ENCODE data around the gene SYTL2. TPM values are rescaled to one million over a fixed set of nuclear protein-coding genes. Genes with fewer than 3 reads are reported as not detected.
A peak's percentile ranks its signal among the peaks of the same experiment; 100 is the strongest.

Gene SYTL2
- total and polyA plus RNA-seq, 2 donors (not counting 1 experiment from before 2014, with no cell fraction given): 165 to 387 TPM

- Histone ChIP-seq H2AFZ (ENCODE audit: low read length) (no peak overlapping the region), H3K4me2 (ENCODE audit: extremely low read depth, insufficient read depth, low read length) (peak overlapping the region; percentile 85)
These were observed 1.1 kb downstream of the SYTL2 start for GRCh38 chr11:85809863-85810262.

GRCh38 chr11:85809191-85809590, 1.8 kb downstream of the SYTL2 start:
- H3K4me3 ChIP-seq (replicated peaks in 1 of 4; ENCODE audit: control extremely low read depth in 1 of 4, insufficient read depth in 1 of 4, low read depth in 3 of 4, low read length in 4 of 4): peak overlapping the region in 1 of 4 experiments; percentile 74
- H3K27me3 ChIP-seq (ENCODE audit: control insufficient read depth, insufficient read depth, low read length): no peaks in the 10 kb centered on the region
- DNase-seq (ENCODE audit: low read depth in 2 of 2): no peak
- no peaks in the 10 kb centered on the region for H3K9me3 ChIP-seq (ENCODE audit: control insufficient read depth, insufficient read depth, low read depth, low read length)
- H3K27ac ChIP-seq (ENCODE audit: insufficient read depth, low read length): no peak overlapping the region
- H3K36me3 ChIP-seq (ENCODE audit: control insufficient read depth, insufficient read depth, low read length): no peaks in the 10 kb centered on the region
- H3K9ac ChIP-seq (ENCODE audit: insufficient read depth, low read length): no peak overlapping the region
- H2AFZ ChIP-seq (ENCODE audit: low read length): no peak overlapping the region
- peaks cover 2% of the 10 kb centered on the region for H3K4me1 ChIP-seq (ENCODE audit: control insufficient read depth, extremely low read depth, insufficient read depth, low read length)
- peak overlapping the region; percentile 85 for H3K4me2 ChIP-seq (ENCODE audit: extremely low read depth, insufficient read depth, low read length)
- no peaks in the 10 kb centered on the region for H4K20me1 ChIP-seq (ENCODE audit: control insufficient read depth, extremely low read depth, insufficient read depth, low read length)
- no peak for TF ChIP-seq EZH2 (IDR thresholded peaks at IDR 0.05; ENCODE audit: low read length, missing control alignments)
- H3K79me2 ChIP-seq (ENCODE audit: control insufficient read depth, insufficient read depth, low read length): no peaks in the 10 kb centered on the region

More at GRCh38 chr11:85809863-85810262, 1.1 kb downstream of the SYTL2 start:
- H3K4me3 ChIP-seq (replicated peaks in 1 of 4; ENCODE audit: control extremely low read depth in 1 of 4, insufficient read depth in 1 of 4, low read depth in 3 of 4, low read length in 4 of 4): peak overlapping the region; percentile 0 to 74 (median 52)
- H4K20me1 ChIP-seq (ENCODE audit: control insufficient read depth, extremely low read depth, insufficient read depth, low read length): no peaks in the 10 kb centered on the region
- no peak overlapping the region for H3K9ac ChIP-seq (ENCODE audit: insufficient read depth, low read length)
- no peaks in the 10 kb centered on the region for H3K27me3 ChIP-seq (ENCODE audit: control insufficient read depth, insufficient read depth, low read length)
- no peak for DNase-seq (ENCODE audit: low read depth in 2 of 2)
- no peaks in the 10 kb centered on the region for H3K79me2 ChIP-seq (ENCODE audit: control insufficient read depth, insufficient read depth, low read length)
- TF ChIP-seq EZH2 (IDR thresholded peaks at IDR 0.05; ENCODE audit: low read length, missing control alignments) (no peak), CTCF (conservative IDR thresholded peaks at IDR 0.05 in 1 of 2, IDR thresholded peaks at IDR 0.05 in 1 of 2; ENCODE audit: low read depth in 1 of 2, low read length in 2 of 2) (peak; percentile 28 to 35)
- H3K36me3 ChIP-seq (ENCODE audit: control insufficient read depth, insufficient read depth, low read length): no peaks in the 10 kb centered on the region
- no peaks in the 10 kb centered on the region for H3K9me3 ChIP-seq (ENCODE audit: control insufficient read depth, insufficient read depth, low read depth, low read length)
- no peak overlapping the region for H3K27ac ChIP-seq (ENCODE audit: insufficient read depth, low read length)
- H3K4me1 ChIP-seq (ENCODE audit: control insufficient read depth, extremely low read depth, insufficient read depth, low read length): peaks cover 5% of the 10 kb centered on the region

GRCh38 chr11:85806876-85807275, 4.1 kb downstream of the SYTL2 start:
- Histone ChIP-seq H3K27me3 (ENCODE audit: control insufficient read depth, insufficient read depth, low read length) (no peaks in the 10 kb centered on the region), H4K20me1 (ENCODE audit: control insufficient read depth, extremely low read depth, insufficient read depth, low read length) (no peaks in the 10 kb centered on the region), H3K9me3 (ENCODE audit: control insufficient read depth, insufficient read depth, low read depth, low read length) (no peaks in the 10 kb centered on the region), H3K9ac (ENCODE audit: insufficient read depth, low read length) (no peak overlapping the region), H3K4me1 (ENCODE audit: control insufficient read depth, extremely low read depth, insufficient read depth, low read length) (peaks cover 2% of the 10 kb centered on the region), H2AFZ (ENCODE audit: low read length) (no peak overlapping the region), H3K36me3 (ENCODE audit: control insufficient read depth, insufficient read depth, low read length) (no peaks in the 10 kb centered on the region), H3K4me2 (ENCODE audit: extremely low read depth, insufficient read depth, low read length) (no peak overlapping the region), H3K27ac (ENCODE audit: insufficient read depth, low read length) (no peak overlapping the region), H3K79me2 (ENCODE audit: control insufficient read depth, insufficient read depth, low read length) (no peaks in the 10 kb centered on the region), H3K4me3 (replicated peaks in 1 of 4; ENCODE audit: control extremely low read depth in 1 of 4, insufficient read depth in 1 of 4, low read depth in 3 of 4, low read length in 4 of 4) (no peak overlapping the region)
- TF ChIP-seq CTCF (conservative IDR thresholded peaks at IDR 0.05 in 1 of 2, IDR thresholded peaks at IDR 0.05 in 1 of 2; ENCODE audit: low read depth in 1 of 2, low read length in 2 of 2) (no peak), EZH2 (IDR thresholded peaks at IDR 0.05; ENCODE audit: low read length, missing control alignments) (no peak)
- DNase-seq (ENCODE audit: low read depth in 2 of 2): no peak
